ENCODE measurements around the gene SLC8A3. TPM values are rescaled to one million over a fixed set of nuclear protein-coding genes. Genes with fewer than 3 reads are reported as not detected.

SLC8A3 gene
- total RNA-seq, 1 experiment from 2014 or later = 0.13 TPM

DNA sequence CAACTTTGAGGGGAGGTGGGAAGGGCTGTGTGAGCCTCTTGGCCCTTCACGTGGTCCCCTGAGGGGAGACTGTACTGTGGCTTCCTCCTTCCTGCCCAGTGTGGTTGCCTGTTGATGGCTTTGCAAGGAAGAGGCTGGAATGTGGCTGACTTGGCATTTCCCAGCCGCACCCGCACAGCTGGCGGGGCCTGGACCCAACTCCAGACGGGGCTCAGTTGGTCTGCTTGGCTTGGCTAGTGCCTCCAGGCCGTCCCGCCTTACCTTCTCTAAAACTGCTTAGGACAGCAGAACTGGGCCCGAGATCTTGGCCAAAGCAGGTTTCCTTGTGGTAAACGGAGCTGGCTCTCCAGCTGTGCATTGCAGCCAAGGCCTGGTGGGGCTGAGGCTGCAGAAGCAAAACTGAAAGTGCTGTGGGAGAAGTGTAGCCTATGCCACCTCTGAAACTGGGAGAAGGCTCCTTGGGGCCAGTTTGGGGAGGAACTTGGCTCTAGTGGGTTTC is 170.0 kb downstream of the SLC8A3 start:
- Mint-ChIP-seq H3K9me3 (no peaks in the 10 kb centered on the region), H3K4me1 (peaks cover 9 to 13% of the 10 kb centered on the region in 2 experiments), H3K4me3 (no peak overlapping the region), H3K36me3 (ENCODE audit: insufficient read depth in 1 of 3, low read depth in 3 of 3) (no peaks in the 10 kb centered on the region), H3K27ac (no peak overlapping the region), H3K27me3 (ENCODE audit: low read depth) (peaks cover 1% of the 10 kb centered on the region)
- Histone ChIP-seq H3K56ac (ENCODE audit: insufficient read length, low read depth, low read length) (no peak overlapping the region), H3K4me1 (ENCODE audit: insufficient read depth, low read length) (no peaks in the 10 kb centered on the region), H3K9ac (ENCODE audit: extremely low read depth, insufficient read length, low read length) (no peak overlapping the region), H3K18ac (ENCODE audit: insufficient read length, low read depth, low read length) (no peak overlapping the region), H2AFZ (ENCODE audit: low read length) (no peak overlapping the region), H2BK12ac (ENCODE audit: insufficient read length, low read depth, low read length) (no peak overlapping the region), H2BK5ac (ENCODE audit: insufficient read length, low read length) (no peak overlapping the region), H3K4me2 (ENCODE audit: insufficient read depth, insufficient read length, low read length) (no peak overlapping the region), H3K14ac (ENCODE audit: insufficient read depth, low read length) (no peak overlapping the region), H3K9me3 (ENCODE audit: control insufficient read depth, low read depth, low read length) (no peaks in the 10 kb centered on the region), H3K27ac (ENCODE audit: insufficient read length, low read depth, low read length) (no peak overlapping the region), H2AK5ac (ENCODE audit: insufficient read length, low read length) (no peak overlapping the region), H3K79me1 (ENCODE audit: insufficient read depth, low read depth, low read length, poor library complexity, severe bottlenecking) (no peaks in the 10 kb centered on the region), H3K27me3 (ENCODE audit: insufficient read depth, low read length) (no peaks in the 10 kb centered on the region), H3T11ph (ENCODE audit: low read length) (no peak overlapping the region), H2BK15ac (ENCODE audit: low read depth, low read length) (no peak overlapping the region), H3K23me2 (ENCODE audit: insufficient read length, low read depth, low read length, poor library complexity, severe bottlenecking) (no peaks in the 10 kb centered on the region), H4K91ac (ENCODE audit: insufficient read length, low read depth, low read length) (no peak overlapping the region), H4K8ac (replicated peaks; ENCODE audit: insufficient read length, low read depth, low read length) (no peak overlapping the region), H4K20me1 (ENCODE audit: control insufficient read depth, insufficient read depth, insufficient read length) (no peaks in the 10 kb centered on the region), H2BK20ac (ENCODE audit: low read depth, low read length, poor library complexity, severe bottlenecking) (no peak overlapping the region), H3K4ac (ENCODE audit: low read depth, low read length) (no peak overlapping the region), H3K23ac (ENCODE audit: insufficient read length, low read depth, low read length) (no peak overlapping the region), H3K79me2 (ENCODE audit: insufficient read depth, low read length) (no peaks in the 10 kb centered on the region), H2BK120ac (ENCODE audit: low read depth, low read length, poor library complexity, severe bottlenecking) (no peak overlapping the region), H4K5ac (ENCODE audit: insufficient read length, low read depth, low read length) (no peak overlapping the region)
- DNase-seq = no peak
- no CpG with 5 or more reads among the region's 9 CpGs for WGBS (ENCODE audit: extremely low coverage, insufficient read length, low lambda C conversion rate)
- TF ChIP-seq, protein P1, sequence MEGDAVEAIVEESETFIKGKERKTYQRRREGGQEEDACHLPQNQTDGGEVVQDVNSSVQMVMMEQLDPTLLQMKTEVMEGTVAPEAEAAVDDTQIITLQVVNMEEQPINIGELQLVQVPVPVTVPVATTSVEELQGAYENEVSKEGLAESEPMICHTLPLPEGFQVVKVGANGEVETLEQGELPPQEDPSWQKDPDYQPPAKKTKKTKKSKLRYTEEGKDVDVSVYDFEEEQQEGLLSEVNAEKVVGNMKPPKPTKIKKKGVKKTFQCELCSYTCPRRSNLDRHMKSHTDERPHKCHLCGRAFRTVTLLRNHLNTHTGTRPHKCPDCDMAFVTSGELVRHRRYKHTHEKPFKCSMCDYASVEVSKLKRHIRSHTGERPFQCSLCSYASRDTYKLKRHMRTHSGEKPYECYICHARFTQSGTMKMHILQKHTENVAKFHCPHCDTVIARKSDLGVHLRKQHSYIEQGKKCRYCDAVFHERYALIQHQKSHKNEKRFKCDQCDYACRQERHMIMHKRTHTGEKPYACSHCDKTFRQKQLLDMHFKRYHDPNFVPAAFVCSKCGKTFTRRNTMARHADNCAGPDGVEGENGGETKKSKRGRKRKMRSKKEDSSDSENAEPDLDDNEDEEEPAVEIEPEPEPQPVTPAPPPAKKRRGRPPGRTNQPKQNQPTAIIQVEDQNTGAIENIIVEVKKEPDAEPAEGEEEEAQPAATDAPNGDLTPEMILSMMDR (conservative IDR thresholded peaks at IDR 0.05) = no peak

Data from H9 (cell line).